ENCODE measurements around the gene RPLP2. TPM values are rescaled to one million over a fixed set of nuclear protein-coding genes. Genes with fewer than 3 reads are reported as not detected.

The RPLP2 gene
- total RNA-seq, 2 donors from 2014 or later = 1,286 to 1,386 TPM

DNA sequence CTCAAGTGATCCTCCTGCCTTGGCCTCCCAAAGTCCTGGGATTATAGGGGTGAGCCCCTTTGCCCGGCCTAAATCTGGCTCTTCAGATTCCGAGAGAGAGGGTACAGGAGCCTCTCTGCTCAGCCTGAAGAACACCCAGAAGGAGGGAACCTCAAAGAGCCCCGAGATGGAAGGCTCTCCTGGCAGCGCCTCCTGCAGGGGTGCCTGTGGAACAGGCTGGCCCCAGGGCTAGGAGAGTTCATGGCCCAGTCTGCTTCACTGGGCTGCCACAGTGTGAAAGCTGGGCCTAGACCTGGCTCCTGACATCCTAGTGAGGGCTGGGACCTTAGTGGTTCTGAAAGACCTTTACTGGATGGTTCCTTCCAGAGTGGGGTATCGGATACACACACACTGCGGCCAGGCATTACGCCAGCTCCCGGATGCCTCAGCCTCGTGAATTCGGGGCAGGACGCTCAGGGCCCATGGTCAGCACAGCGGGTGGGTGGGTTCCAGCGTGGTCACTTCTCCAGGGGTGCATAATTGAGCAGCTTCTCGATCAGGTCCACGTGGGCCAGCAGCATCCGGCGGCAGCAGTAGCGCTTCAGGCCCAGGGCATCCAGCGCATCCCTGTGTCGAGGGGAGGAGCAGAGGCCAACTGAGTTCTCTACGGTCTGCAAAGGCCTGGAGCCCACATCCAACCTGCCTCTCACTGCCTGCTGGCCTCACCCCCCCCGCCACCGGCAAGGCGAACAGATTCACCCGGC lies 30.3 kb downstream of the RPLP2 start:
- intact Hi-C loops (cut with DNase I) = loop anchor here in 1 of 2 donors (5.0 kb wide), 1 partner anchor 1042 kb away; no protein-coding TSS in a partner anchor
- no peak for DNase-seq (ENCODE audit: low spot score)

DNA sequence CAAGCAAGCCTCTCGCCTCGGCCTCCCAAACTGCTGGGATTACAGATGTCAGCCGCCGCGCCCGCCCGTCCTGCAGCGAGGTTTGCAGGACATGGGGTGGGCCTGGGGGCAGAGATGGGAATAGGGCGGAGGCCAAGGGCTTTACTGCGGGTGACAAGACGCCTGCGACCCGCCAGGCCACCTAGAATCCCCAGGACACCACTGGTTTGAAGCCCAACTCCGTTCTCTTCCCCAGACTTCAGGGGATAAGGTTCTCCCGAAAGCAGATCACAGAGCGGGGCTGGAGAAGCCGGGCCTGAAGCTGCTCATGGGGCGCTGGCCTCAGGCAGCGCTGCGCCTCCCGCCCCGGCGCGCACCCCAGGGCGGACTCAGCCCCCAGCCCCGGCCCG lies 32.2 kb downstream of the RPLP2 start:
- DNase-seq (ENCODE audit: low spot score) = no peak
- intact Hi-C loops (cut with DNase I) = loop anchor here in 1 of 2 donors (5.0 kb wide), 1 partner anchor 1040 kb away; no protein-coding TSS in a partner anchor

DNA sequence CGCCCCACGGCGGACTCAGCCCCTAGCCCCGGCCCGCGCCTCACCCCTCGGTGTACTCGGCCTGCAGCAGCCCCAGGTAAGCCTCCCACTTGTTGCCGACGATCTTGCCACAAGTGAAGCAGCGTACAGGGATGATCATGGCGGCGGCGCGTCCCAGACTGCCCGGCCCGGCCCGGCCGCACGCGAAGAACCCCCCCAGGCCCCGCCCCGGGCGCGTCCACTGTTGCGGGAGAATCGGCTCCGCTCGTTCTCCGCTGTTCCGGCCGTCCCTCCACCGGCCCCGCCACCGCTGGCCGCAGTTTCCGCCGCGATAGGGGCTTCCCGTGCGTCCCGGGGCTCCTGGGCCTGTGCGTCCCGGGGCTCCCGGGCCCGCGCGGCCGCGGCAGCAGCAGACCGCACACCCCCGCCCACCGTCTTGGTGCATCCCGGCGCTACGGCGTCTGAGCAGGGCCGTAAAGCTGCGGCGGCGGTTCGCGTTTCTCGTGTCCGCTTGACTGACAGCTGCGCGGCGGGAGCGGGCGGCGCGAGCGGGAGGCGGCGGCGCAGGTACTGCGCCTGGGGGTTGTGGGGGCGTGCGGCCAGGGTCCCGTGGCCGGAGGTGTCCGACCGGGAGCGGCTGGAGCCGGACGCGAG lies 32.7 kb downstream of the RPLP2 start, which contains the start of the genes POLR2L and TSPAN4:
Gene POLR2L (minus strand): TSS at position 160 of the 633 bp plus-strand sequence. CDS start 21 bp downstream, at position 139.
Gene TSPAN4 (plus strand): TSS at position 483 of the 633 bp plus-strand sequence. CDS start 7,453 bp downstream, outside the sequence.
- peak; percentile 97 for DNase-seq (ENCODE audit: low spot score)
- intact Hi-C loops (cut with DNase I) = loop anchor here in 1 of 2 donors (5.0 kb wide), 1 partner anchor 1040 kb away; no protein-coding TSS in a partner anchor

DNA sequence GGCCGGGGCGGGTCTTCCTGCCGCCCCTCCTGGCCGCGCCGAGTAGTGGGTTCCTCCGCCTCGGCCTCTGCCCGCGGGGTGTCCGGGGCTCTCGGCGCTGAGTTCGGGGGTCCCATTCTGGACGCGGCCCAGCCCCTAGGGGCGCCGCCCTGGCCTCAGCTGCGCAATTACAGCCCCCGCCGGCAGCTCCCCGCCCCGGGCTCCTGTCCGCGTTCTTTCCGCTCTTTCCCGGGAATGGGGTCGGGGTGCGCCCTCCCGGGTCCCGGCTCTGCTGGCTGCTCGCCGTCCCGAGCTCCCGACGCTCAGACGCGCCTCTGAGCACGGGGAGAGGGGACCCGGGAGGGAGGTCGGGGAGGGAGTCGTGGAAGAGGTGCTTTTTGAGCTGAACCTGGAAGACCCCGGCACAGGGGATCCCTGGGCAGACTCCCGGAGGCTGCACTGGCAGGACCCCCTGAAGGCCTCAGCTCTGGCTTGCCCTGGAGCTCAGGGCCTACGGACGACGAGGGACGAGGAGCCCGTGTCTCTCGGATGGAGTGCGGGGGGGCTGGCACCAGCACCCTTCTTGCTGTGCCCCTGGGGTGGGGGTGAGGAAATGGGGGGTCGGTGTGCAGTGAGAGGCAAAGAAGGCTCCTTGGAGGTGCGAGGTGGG lies 33.4 kb downstream of the RPLP2 start:
- intact Hi-C loops (cut with DNase I) = loop anchor here in 1 of 2 donors (5.0 kb wide), 1 partner anchor 1039 kb away; no protein-coding TSS in a partner anchor
- no peak for DNase-seq (ENCODE audit: low spot score)

DNA sequence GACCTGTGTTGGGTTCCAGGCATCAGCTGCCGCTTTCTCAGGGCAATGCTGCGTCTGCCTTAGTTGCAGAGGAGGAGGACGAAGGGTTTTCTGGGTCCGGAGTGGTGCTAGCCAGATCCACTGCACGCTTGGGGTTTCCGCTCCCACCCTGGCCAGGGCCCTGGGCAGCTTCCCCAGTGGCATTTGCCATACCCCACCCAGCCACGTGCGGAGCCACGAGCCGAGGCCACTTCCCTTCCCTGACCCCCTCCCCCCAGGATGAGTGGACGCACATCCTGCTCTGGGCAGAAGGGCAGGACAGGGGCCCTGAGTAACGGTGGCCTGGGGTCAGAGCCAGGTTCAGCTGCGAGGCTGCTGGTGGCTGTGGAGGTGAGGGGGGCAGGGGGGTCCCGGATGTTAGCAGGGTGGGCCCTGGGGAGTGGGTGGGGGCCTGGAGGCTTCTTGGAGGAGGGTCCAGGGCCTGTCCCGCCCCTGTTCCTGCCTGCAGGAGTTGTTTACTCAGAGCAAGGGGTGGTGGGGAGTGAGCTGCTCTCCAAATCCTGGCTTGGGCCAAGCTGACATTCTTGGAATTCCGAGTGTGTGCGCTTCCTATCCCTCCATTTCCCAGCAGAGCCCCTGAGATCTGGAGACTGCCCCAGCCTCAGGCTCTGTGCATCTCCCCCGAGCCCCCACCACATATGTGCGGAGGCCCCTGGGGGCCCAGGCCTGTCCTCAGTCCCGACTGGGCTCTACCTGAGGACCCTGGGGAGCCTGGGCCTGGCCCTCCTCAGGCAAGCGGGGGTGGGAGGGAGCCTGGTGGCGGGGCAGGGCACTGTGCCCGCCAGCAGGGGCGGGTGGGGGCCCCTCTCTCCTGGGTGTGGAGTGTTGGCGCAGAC lies 34.3 kb downstream of the RPLP2 start:
- intact Hi-C loops (cut with DNase I) = loop anchor here in 1 of 2 donors (5.0 kb wide), 1 partner anchor 1038 kb away; no protein-coding TSS in a partner anchor
- DNase-seq (ENCODE audit: low spot score) = peak; percentile 99

DNA sequence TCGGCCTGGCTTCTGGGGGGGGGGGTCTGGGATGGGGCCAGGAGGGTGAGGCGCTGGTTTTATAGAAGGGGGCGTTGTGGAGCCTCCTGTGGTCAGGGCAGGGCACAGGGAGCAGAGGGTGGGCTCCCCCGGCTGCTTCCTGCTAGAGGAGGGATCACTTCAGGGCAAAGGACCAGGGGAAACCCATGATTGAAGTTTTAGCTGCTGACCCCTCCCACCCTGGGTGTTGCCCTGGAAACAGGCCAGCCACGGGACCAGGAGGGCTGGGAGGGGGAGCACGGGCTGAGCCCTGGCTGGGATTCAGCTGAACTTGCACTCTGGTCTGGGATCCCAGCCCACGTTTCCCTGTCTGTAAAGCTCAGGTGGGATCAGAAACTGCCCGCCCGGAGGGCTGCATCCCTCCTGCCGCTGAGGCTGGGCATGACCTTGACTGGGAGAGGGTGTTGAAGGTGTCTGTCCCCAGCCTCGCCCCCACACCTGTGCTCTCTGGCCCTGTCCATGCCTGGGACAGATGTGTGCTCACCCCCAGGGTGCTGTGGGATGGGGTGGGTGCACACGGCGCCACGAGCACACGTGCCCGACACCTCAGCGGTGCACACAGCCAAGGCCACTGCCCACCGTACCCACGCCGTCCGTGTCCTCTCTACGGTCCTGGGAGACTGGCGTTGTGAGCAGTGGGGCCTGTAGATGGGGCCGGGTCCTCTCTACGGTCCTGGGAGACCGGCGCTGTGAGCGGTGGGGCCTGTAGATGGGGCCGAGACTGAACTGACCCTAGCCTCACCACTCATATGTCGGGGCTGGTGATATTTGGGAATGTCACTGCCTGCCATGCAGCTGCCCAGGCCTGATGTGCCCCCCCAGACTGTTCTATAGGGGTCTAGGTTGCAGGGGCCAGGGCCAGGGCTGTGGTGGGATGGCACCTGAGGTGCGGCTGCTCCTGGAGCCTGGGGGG lies 35.2 kb downstream of the RPLP2 start:
- peak; percentile 97 for DNase-seq (ENCODE audit: low spot score)
- intact Hi-C loops (cut with DNase I) = loop anchor here in 1 of 2 donors (5.0 kb wide), 1 partner anchor 1037 kb away; no protein-coding TSS in a partner anchor

DNA sequence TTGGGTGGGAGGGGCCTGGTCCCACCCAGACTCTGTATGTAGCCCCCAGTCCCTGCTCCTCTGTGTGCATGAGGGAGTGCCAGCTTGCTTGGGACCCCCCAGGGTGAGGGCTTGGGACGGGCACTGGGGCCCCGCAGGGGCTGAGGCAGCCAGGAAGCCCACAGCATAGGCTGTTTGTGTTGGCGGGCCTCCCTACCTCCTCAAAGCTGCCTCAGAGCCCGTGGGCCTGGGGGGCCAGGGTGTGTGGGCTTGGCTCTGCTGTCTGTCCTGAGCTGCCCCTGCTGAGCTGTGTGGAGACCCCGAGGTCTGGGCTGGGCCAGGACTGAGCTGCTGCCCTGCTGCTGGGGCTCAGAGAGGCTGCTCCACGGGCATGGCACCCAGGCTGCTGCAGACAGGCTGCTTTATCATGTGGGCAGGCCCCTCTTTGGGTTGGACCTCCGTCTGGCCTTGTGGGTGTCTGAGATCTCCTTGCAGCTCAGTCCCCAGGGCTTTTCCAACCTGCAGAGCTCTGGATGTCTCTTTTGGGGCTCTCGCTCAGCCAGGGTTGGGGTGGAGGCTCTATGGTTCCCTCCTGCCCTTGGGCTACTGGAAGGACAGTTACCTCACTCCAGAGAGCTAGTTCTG lies 36.2 kb downstream of the RPLP2 start:
- DNase-seq (ENCODE audit: low spot score) = no peak
- intact Hi-C loops (cut with DNase I) = no loop called here

DNA sequence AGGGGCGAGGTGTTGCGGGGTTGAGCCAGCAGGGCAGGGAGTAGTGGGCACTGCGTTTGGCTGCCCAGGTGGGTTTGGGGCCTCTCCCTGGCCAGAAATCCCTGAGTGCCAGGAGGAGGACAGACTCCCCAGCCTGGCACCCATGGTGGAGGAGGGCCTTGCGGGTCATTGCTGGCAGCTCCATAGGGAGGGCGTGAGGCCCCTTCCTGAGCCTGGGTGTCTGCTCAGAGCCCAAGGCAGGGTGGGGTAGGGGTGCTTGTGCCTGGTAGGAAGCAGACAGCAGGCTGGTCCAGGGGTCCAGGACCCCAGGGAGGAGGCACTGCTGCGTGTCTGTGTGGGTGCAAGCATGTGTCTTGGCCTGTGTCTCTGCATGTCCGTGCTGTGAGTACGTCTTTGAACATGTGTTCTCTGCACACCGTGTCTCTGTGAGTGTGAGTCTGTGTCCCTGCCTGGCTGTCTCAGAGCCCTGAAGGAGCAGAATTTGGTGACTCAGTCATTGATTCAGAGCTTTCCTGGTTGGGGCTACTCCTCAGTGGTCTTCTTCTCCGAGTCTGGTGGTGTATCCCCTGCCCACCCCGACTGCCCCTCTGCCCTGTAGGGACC lies 36.8 kb downstream of the RPLP2 start:
- DNase-seq (ENCODE audit: low spot score) = no peak
- intact Hi-C loops (cut with DNase I) = no loop called here

DNA sequence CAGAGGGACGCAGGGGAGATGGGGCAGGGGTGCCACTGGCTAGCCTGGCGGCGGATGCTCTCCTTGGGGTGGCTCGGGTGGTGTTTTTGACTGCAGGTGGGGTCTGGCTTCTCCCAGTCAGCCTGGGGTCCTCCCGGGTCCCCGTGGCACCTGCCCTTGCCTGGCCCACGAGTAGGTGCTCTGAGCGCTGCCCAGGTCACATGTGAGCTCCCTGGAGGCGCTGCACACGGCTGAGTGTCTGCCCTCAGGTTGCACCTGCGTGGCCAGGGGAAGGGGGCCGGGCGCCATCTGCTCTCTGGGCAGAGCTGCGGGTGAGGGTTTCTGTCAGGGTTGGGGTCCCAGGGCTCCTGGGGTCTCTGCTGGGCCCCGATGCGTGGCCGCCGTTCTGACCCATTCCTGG lies 38.1 kb downstream of the RPLP2 start:
- intact Hi-C loops (cut with DNase I) = no loop called here

DNA sequence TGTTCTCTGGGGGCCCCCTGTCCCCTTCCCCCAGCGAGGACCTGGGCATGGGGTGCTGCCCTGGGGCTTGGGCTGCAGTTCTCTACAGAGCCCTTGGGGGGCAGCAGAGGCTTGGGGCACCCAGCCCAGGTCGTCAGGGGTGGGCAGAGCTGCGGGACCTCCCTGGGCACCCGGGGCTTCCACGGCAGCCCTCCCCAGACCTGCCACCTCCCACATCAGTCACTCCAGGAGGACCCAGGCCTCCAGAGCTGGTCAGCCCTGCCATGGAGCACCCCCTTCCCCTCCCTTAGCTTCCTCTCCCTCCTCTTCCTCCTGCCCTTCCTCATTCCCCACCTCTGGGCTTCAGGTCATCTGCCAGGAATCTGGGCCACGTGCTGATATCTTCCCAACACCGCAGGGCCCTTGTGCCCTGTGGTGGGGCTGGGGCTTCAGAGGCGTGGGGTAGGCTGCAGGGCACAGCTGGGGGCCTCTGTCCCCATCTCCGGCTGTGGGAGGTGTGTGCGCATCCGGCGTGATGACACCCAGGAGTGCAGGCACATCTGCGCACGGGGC lies 38.7 kb downstream of the RPLP2 start:
- intact Hi-C loops (cut with DNase I) = no loop called here
- DNase-seq (ENCODE audit: low spot score) = no peak

More for the DNA sequence above, 38.1 kb downstream of the RPLP2 start:
- DNase-seq (ENCODE audit: low spot score) = no peak

DNA sequence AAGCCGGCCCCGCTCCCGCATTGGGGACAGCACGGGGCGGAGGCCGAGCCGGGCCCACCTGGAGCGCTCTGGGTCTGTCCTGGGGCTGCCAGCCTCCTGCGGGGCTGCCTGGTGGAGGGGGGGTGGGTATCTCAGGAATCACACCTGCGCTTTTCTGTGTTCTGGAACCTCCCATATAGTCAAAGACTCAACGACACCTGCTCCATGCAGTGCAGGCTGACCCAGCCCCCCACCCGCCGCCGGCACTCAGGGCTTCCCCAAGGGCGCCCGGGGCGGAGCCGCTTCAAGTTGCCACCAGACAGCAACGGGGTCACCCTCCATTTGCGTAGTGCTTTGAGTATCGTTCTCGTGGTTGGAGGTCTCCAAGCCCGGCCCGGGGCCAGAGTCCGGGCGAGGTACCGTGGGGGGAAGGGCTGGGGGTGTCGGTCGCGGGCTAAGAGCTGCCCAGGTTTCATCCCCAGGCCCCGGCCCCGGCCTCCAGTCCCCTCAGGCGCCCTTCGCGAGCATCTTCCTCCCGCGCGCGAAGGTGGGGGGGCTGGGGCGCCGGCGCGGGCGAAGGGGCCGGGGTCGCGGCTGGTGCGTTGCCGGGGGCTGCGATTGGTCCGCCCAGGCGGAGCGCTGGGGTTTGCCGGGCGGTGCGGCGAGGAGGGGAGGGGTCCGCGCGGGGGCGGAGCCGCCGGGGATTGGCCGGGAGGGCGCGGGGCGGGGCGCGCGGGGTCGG lies 39.5 kb downstream of the RPLP2 start:
- no peak for DNase-seq (ENCODE audit: low spot score)
- intact Hi-C loops (cut with DNase I) = no loop called here

DNA sequence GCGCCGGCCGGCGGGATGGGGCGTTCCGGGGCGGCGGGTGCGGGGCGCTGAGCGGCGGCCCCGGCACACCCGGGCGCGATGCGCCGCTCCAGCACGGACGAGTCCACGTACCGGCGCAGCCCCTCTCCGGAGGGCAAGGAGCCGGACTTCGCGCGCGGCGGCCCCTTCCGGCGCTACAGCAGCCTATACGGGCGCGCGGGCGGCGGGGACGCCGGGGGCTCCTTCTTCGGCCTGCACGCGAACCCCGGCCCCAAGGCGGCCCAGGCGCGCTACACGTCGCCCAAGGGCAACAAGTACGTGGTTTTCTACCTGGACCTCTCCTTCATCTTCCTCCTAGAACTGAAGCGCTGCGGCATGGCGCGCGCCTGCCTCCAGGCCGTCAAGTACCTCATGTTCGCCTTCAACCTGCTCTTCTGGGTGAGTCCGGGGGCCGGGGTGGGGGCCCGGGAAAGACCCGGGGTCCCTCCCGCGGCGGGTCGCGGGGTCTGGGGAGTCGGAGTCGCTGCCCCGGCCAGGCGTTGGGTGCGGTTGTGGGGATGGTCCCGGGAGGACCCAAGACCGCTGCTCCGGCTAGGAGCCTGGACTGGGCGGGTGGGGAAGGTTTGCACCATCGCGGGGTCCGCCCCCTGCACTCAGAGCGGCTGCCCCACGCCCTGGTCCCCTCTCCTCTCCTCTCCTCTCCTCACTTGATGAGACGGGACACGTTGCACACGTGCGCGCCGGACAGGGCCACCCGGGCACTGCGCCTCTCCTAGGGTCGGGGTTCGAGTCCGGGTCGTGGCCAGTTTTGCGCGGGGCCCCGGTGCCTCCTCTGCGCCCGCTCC lies 40.4 kb downstream of the RPLP2 start:
- no peak for DNase-seq (ENCODE audit: low spot score)
- intact Hi-C loops (cut with DNase I) = loop anchor here in 1 of 2 donors (5.0 kb wide), 1 partner anchor 202 kb away; no protein-coding TSS in a partner anchor

DNA sequence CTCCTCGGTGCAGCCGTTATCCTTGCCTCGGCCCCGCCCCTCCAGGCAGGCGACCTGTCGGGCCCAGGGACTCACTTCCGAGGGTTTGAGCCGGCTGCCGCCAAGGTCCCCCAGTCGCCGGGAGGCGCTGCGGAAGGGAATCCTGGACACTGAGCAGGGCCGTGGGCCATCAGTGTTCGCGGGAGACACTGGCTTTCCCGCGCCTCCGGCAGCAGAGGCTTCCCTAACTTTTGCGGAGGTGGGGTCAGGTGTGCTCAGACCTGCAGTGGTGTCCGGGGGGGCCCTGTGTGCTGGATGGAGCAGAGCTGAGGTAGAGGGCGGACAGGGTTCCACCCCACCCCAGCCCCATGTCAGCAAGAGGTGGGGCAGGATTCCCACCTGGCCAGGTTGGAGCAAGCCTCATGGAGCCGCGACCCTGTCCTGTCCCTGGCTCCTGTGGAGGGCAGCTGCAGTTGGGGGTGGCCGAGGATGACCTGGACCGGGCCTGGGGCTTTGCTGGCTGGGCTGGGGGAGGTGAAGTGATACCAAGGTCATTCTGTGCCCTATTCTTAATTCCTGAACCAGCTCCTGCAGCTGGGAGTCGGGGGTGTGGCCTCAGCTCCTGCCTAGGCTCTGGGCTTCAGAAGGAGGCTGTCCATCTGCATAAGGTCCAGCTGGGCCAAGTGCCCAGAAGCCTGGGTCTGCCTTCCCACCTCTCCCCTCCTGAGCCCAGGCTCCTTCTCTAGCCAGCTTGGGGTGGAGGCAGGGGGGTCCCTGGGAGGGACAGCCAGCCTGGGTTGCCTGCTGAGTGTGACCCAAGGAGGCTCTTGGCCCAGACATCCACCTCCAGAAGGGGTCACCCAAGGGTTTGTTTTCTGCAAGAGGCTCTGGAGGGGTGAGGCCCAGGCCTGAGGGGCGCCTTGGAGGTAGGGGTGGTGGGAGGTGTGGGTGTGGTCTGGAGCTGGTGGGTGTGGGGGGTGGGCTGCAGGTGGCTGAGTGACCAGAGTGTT lies 41.3 kb downstream of the RPLP2 start:
- intact Hi-C loops (cut with DNase I) = loop anchor here in 1 of 2 donors (5.0 kb wide), 1 partner anchor 201 kb away; no protein-coding TSS in a partner anchor
- no peak for DNase-seq (ENCODE audit: low spot score)

DNA sequence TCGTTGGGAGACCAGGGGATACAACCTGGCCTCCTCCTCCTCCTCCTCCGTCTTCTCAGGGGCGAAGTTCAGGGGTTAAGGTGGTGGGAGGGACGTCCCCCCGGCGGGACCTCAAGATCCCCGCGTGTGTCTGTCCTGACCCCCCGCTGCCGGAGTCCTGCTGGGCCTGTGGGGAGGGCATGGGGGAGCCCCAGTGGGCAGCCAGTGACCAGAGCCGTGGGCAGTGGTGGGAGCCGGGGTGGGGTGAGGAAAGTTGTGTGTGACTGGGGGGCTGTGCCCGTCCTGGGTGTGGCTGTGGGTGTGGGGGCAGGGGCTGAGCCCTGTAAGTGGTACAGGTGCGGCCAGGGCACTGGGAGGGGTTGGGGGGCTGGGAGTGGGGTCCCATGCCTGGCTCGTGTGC lies 43.0 kb downstream of the RPLP2 start:
- DNase-seq (ENCODE audit: low spot score) = no peak
- intact Hi-C loops (cut with DNase I) = loop anchor here in 1 of 2 donors (5.0 kb wide), 1 partner anchor 200 kb away; no protein-coding TSS in a partner anchor

Measured in posterior vena cava (tissue), 2 donors.